ENCODE measurements around the gene C22orf39.

The C22orf39 gene, protein sequence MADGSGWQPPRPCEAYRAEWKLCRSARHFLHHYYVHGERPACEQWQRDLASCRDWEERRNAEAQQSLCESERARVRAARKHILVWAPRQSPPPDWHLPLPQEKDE

GRCh38 chr22:19447330-19448075, at the start of gene C22orf39:
C22orf39 (minus strand) TSS chr22:19447711; CDS start chr22:19447688, 23 bp downstream.
- peak; percentile 94 for DNase-seq (ENCODE audit: low spot score)

GRCh38 chr22:19497245-19497644, 49.7 kb upstream of the C22orf39 start:
- DNase-seq (ENCODE audit: low spot score), result no peak

- DNase-seq (ENCODE audit: low spot score), result no peak
Measured at GRCh38 chr22:19496324-19496630, 48.8 kb upstream of the C22orf39 start.

GRCh38 chr22:19495562-19496323, 48.2 kb upstream of the C22orf39 start:
- DNase-seq (ENCODE audit: low spot score), result no peak

- no peak for DNase-seq (ENCODE audit: low spot score)
Measured at GRCh38 chr22:19494676-19495173, 47.2 kb upstream of the C22orf39 start.

DNA sequence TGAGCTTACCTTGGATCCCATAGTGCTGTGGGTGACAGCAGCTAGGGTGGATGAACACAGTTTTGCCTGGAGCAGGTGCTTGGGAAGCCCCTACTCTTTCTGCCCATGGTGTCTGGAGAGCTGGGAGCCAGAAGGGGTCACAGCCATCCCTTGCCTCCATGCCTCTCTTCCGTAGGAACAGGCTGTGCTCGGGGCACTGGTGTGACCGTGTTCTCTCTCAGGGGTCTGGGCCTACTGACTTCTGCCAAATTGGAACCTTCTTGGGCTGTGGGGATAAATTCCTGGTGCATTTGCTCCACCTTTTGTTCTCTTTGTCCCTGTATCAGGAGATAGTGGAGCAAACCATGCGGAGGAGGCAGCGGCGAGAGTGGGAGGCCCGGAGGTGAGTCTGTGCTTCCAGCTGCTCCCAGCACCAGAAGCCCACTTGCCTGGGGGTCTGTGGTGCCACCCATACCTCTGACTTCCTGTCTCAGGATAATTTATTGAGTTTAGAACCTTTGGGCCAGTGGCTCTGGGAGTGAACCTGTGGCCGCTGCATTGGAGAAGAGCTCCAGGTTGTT, 46.6 kb upstream of the C22orf39 start:
- no peak for DNase-seq (ENCODE audit: low spot score)

GRCh38 chr22:19492504-19493174, 45.1 kb upstream of the C22orf39 start:
- DNase-seq (ENCODE audit: low spot score), result no peak

GRCh38 chr22:19490628-19491230, 43.2 kb upstream of the C22orf39 start:
- no peak for DNase-seq (ENCODE audit: low spot score)

DNA sequence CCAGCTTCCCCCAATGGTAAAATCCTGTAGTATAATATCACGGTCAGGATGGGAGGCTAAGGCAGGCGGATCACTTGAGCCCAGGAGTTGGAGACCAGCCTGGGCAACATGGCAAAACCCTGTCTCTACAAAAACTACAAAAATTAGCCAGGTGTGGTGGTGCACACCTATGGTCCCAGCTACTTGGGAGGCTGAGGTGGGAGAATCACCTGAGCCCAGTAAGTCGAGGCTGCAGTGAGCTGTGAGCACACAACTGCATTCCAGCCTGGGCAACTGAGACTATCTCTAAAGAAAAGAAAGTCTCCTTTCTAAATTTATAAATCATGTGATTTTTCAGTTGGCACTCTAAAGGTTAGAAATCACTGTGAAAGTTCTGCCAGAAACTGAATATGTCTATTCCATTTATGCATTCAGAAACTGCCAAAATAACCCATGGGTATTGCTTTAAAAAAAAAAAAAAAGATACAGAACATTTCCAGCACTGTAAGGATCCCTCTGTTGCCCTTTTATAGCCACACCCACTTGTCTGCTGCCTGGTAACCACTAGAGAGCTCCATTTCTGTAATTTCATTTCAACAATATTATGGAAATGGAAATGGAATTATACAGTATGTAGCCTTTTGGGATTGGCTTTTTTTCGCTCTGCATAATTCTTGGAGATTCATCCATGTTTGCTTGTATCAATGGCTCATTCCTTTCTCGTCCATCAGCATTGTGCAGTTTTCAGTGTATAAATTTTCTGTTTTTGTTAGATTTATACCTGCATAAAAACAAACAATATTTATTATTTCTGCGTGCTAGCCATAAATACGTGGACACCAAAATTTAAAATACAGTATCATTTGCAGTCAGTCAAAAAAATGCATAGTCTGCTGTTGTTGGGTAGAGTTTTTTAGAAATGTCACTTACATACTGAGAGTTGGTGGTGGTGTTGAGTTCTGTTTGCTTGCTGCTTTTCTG, 41.7 kb upstream of the C22orf39 start:
- DNase-seq (ENCODE audit: low spot score), result no peak

DNA sequence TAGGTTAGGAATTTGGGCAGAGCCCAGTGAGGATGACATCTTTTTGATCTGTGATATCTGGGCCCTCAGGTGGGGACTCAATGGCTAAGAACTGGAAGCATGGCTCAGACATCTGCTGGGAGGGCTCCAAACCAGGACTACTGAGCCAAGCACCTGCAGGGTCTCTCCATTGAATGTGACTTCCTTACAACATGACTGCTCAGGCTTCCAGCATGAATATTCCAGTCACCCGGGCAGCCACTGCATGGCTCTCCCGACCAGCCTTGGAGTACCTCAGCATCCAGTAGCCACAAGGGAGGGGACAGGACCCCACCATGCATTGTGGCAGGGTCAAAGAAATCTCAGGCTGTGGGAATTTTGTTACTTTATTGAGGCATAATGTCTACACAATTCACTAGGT, 40.8 kb upstream of the C22orf39 start:
- no peak for DNase-seq (ENCODE audit: low spot score)

- no peak for DNase-seq (ENCODE audit: low spot score)
Measured at GRCh38 chr22:19483481-19484244, 36.2 kb upstream of the C22orf39 start.

- DNase-seq (ENCODE audit: low spot score), result no peak
Measured at GRCh38 chr22:19482297-19482696, 34.8 kb upstream of the C22orf39 start.

- no peak for DNase-seq (ENCODE audit: low spot score)
Measured at GRCh38 chr22:19480789-19481188, 33.3 kb upstream of the C22orf39 start.

DNA sequence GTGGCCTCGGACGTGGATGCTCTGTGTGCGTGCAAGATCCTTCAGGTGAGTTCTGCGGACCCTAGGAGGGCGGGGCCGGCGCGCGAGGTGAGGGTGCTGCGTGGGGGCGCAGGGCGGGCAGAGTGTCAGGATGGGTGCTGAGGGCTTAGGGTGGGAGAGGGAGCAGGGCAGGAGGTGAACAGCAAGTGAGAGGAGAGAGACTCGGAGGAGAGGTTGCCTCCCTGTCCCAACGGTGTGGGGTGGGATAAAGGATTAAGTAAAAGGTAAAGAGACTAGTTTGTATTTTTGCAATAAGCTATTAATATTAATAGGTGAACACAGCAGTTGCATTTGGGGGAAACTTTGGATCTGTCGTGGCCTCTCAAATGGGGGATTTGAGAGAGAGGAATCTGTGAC, 32.7 kb upstream of the C22orf39 start:
- no peak for DNase-seq (ENCODE audit: low spot score)

DNA sequence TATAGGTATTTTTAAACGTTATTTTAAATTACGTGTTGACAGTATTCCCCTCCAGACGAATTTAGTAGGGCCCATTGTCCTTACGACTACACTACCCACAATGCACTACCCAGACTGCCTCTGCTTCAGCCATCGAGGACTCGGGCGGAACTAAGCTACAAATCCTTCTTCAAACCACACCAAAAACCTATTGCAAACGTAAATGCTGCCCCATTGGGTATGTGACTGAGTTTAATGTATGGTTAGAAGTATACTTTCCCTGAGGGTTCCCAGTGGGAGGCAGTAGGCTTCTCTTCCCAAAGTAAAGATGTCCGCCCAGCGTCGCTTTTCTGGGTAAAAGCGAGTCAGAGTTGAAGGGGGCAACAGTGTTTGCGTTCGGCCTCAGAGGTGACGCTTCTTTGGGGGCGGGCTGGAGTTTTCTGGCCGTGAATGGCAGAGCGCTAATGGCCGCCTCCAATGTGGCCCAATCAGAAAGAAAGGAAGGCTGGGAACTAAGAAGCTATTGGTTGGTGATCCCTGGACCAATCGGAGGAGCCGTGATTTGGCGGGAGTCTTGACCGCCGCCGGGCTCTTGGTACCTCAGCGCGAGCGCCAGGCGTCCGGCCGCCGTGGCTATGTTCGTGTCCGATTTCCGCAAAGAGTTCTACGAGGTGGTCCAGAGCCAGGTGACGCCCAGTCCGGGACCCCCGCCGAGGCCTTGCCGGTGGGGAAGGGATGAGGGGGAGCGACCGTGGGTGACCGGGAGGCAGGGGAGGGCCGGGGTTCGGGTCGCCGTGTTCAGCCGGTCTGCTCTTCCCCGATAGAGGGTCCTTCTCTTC, 32.1 kb upstream of the C22orf39 start, which contains the start of gene CDC45:
TSS of gene CDC45 (plus strand) at position 566 of the 818 bp plus-strand sequence. CDS start at position 615, 49 bp downstream.
- DNase-seq (ENCODE audit: low spot score), result peak; percentile 96

GRCh38 chr22:19478901-19479354, 31.4 kb upstream of the C22orf39 start, which contains the start of gene UFD1:
UFD1 (minus strand) TSS chr22:19479193; CDS start chr22:19479085, 108 bp downstream.
- peak; percentile 92 for DNase-seq (ENCODE audit: low spot score)

- DNase-seq (ENCODE audit: low spot score), result no peak
Measured at GRCh38 chr22:19478045-19478900, 30.8 kb upstream of the C22orf39 start.

Data from ecto neural progenitor cell (in vitro differentiated cells).